Keratinocyte (primary cell): Measurements from ENCODE around the gene IP6K2. TPM values are rescaled to one million over a fixed set of nuclear protein-coding genes. Genes with fewer than 3 reads are reported as not detected.

Source experiments
- DNase-seq: peaks from one replicate; pipeline ENCODE4 v3.0.0-alpha.2; 2011; ENCODE audit warnings: low read depth, missing footprints, low spot score
- FAIRE-seq: peaks from 2 replicates; lab custom pipeline; 2011; peaks lifted over from hg19 to GRCh38; lab: Jason Lieb, UNC
- H2AFZ ChIP-seq: 2 replicates; pipeline ENCODE4 v1.6.0; 2012; ENCODE audit warnings: low read length, control low read depth, inconsistent platforms; ENCODE audit not compliant: control insufficient read depth
- H3K27ac ChIP-seq: 2 replicates; pipeline ENCODE4 v1.5.1; 2011; ENCODE audit warnings: low read length; ENCODE audit not compliant: control insufficient read depth, insufficient read depth
- H3K27me3 ChIP-seq: 3 replicates; pipeline ENCODE4 v1.6.0; 2011; ENCODE audit warnings: low read length; ENCODE audit not compliant: control insufficient read depth, insufficient read depth; ENCODE audit errors: extremely low read depth
- H3K36me3 ChIP-seq, 2 experiments: 2 replicates in 1 of 2; 3 replicates in 1 of 2; pipeline ENCODE4 v1.5.1; 2011; ENCODE audit warnings: low read length in 2 of 2, mild to moderate bottlenecking in 1 of 2; ENCODE audit not compliant: control insufficient read depth in 2 of 2, insufficient read depth in 2 of 2; ENCODE audit errors: extremely low read depth in 1 of 2
- H3K4me1 ChIP-seq: 3 replicates; pipeline ENCODE4 v1.5.1; 2011; ENCODE audit warnings: low read length; ENCODE audit not compliant: control insufficient read depth, insufficient read depth; ENCODE audit errors: extremely low read depth
- H3K4me2 ChIP-seq: 3 replicates; pipeline ENCODE4 v1.6.0; 2011; ENCODE audit warnings: low read depth, low read length; ENCODE audit not compliant: control insufficient read depth, insufficient read depth; ENCODE audit errors: extremely low read depth
- H3K4me3 ChIP-seq, 3 experiments: fragments of 200-600 bp in 1 of 3; sonication (generic) in 1 of 3; 2 replicates in 2 of 3; 3 replicates in 1 of 3; pipeline ENCODE4 v1.5.1; 2011 to 2016; ENCODE audit warnings: low read length in 3 of 3, mild to moderate bottlenecking in 3 of 3, control low read depth in 2 of 3, inconsistent platforms in 1 of 3, low read depth in 1 of 3, mixed read lengths in 1 of 3, mixed run types in 1 of 3, moderate library complexity in 1 of 3; ENCODE audit not compliant: control insufficient read depth in 2 of 3, insufficient read depth in 2 of 3; ENCODE audit errors: extremely low read depth in 1 of 3
- H3K79me2 ChIP-seq: 2 replicates; pipeline ENCODE4 v1.6.0; 2012; ENCODE audit warnings: low read length; ENCODE audit not compliant: control insufficient read depth, insufficient read depth
- H3K9ac ChIP-seq: 3 replicates; pipeline ENCODE4 v1.6.0; 2011; ENCODE audit warnings: low read length; ENCODE audit not compliant: control insufficient read depth, insufficient read depth; ENCODE audit errors: extremely low read depth
- H3K9me1 ChIP-seq: 3 replicates; pipeline ENCODE4 v1.6.0; 2011; ENCODE audit warnings: low read length; ENCODE audit not compliant: control insufficient read depth, insufficient read depth; ENCODE audit errors: extremely low read depth
- H3K9me3 ChIP-seq: 2 replicates; pipeline ENCODE4 v1.5.1; 2012; ENCODE audit warnings: low read depth, low read length; ENCODE audit not compliant: control insufficient read depth
- H4K20me1 ChIP-seq: 3 replicates; pipeline ENCODE4 v1.6.0; 2011; ENCODE audit warnings: low read length; ENCODE audit not compliant: control insufficient read depth, insufficient read depth; ENCODE audit errors: extremely low read depth
- CTCF ChIP-seq, 3 experiments: IDR thresholded peaks in 1 of 3; conservative IDR thresholded peaks in 1 of 3; optimal IDR thresholded peaks in 1 of 3; 2 replicates in 2 of 3; 3 replicates in 1 of 3; pipeline versions ENCODE3 to v1.5.1; 2011; ENCODE audit warnings: low read length in 3 of 3, mild to moderate bottlenecking in 3 of 3, moderate library complexity in 2 of 3, control low read depth in 1 of 3, inconsistent platforms in 1 of 3; ENCODE audit not compliant: insufficient read depth in 2 of 3; ENCODE audit errors: extremely low read depth in 1 of 3
- EZH2 ChIP-seq: IDR thresholded peaks from one replicate; pipeline ENCODE4 v1.6.1; 2012; ENCODE audit warnings: inconsistent platforms, mild to moderate bottlenecking, low read length, moderate library complexity
- dilution Hi-C: fragments of 300-500 bp; cut with MboI; formaldehyde crosslinking; loops from one replicate; pipeline ENCODE4 v1.7.0; 2020; ENCODE audit warnings: low sequenced_read_pairs; ENCODE audit not compliant: extremely low pct_ligation_motif_present
- polyA plus RNA-seq, 5 experiments: library from polyadenylated mRNA; depleted of rRNA in 3 of 5; stranded (reverse) in 3 of 5; stranded (forward) in 1 of 5; unstranded in 1 of 5; fragments of >200 nt; gene quantifications; 1 replicate in 1 of 5; 2 replicates in 3 of 5; 3 replicates in 1 of 5; pipeline versions ENCODE4 v1.2.1 to v1.2.3, GENCODE V29; 2011 to 2012; ENCODE audit warnings: missing spikeins in 2 of 5, low read depth in 1 of 5, low replicate concordance in 1 of 5

The IP6K2 gene
- polyA plus RNA-seq, 1 donor (not counting 4 experiments of a cell fraction or from before 2014, with no cell fraction given), result 110 TPM

GRCh38 chr3:48651771-48652170 is 65.2 kb downstream of the IP6K2 start:
- Histone ChIP-seq H3K9me3 (no peaks in the 10 kb centered on the region), H3K9me1 (no peaks in the 10 kb centered on the region), H3K4me2 (no peak overlapping the region), H3K27ac (no peak overlapping the region), H3K79me2 (no peaks in the 10 kb centered on the region), H4K20me1 (no peaks in the 10 kb centered on the region), H3K4me1 (peaks cover 4% of the 10 kb centered on the region), H2AFZ (no peak overlapping the region), H3K27me3 (peaks cover 5% of the 10 kb centered on the region), H3K9ac (no peak overlapping the region), H3K4me3 (no peak overlapping the region), H3K36me3 (no peaks in the 10 kb centered on the region)
- DNase-seq (no peak), FAIRE-seq (no peak)
- TF ChIP-seq CTCF (optimal IDR thresholded peaks at IDR 0.05 in 1 of 3, IDR thresholded peaks at IDR 0.05 in 1 of 3, conservative IDR thresholded peaks at IDR 0.05 in 1 of 3; ENCODE audit: extremely low read depth in 1 of 3, insufficient read depth in 2 of 3, low read length in 3 of 3) (no peak), EZH2 (no peak)
- dilution Hi-C loops, result no loop called here

GRCh38 chr3:48650723-48651122 is 66.3 kb downstream of the IP6K2 start:
- Histone ChIP-seq H3K27me3 (peaks cover 5% of the 10 kb centered on the region), H3K9me1 (no peaks in the 10 kb centered on the region), H3K4me2 (no peak overlapping the region), H2AFZ (no peak overlapping the region), H3K36me3 (no peaks in the 10 kb centered on the region), H3K27ac (no peak overlapping the region), H3K4me1 (no peaks in the 10 kb centered on the region), H4K20me1 (no peaks in the 10 kb centered on the region), H3K9me3 (no peaks in the 10 kb centered on the region), H3K9ac (no peak overlapping the region), H3K79me2 (no peaks in the 10 kb centered on the region), H3K4me3 (no peak overlapping the region)
- dilution Hi-C loops, result no loop called here
- FAIRE-seq (no peak), DNase-seq (no peak)
- TF ChIP-seq CTCF (optimal IDR thresholded peaks at IDR 0.05 in 1 of 3, IDR thresholded peaks at IDR 0.05 in 1 of 3, conservative IDR thresholded peaks at IDR 0.05 in 1 of 3; ENCODE audit: extremely low read depth in 1 of 3, insufficient read depth in 2 of 3, low read length in 3 of 3) (no peak), EZH2 (no peak)
